Activated CD4-positive, alpha-beta T cell treated with anti-CD3 and anti-CD28 coated beads, Interleukin-2, amount 10 ng/mL, durations not matched to agents 7 days and 5 days (primary cell): ENCODE data around the gene MACROD2. TPM values are rescaled to one million over a fixed set of nuclear protein-coding genes. Genes with fewer than 3 reads are reported as not detected.

Source experiments
- CTCF ChIA-PET: fragments of 350-600 bp; sonication (Branson Sonifier 250); formaldehyde crosslinking; loops from one replicate; lab custom pipeline; 2021; ENCODE audit warnings: antibody characterized with exemption; lab: Charles Lee
- POLR2A ChIA-PET: fragments of 350-600 bp; sonication (Branson Sonifier 250); formaldehyde crosslinking; loops from one replicate; lab custom pipeline; 2021; ENCODE audit warnings: antibody characterized with exemption; lab: Charles Lee
- DNase-seq: peaks from one replicate; pipeline ENCODE4 v3.0.0-alpha.2; 2020
- H3K27ac Mint-ChIP-seq: one replicate; pipeline ENCODE4 v1.8.0; 2021; ENCODE audit warnings: mild to moderate bottlenecking, moderate library complexity, mixed read lengths
- H3K27me3 Mint-ChIP-seq: one replicate; pipeline ENCODE4 v1.8.0; 2021; ENCODE audit warnings: mixed read lengths
- H3K36me3 Mint-ChIP-seq: one replicate; pipeline ENCODE4 v1.8.0; 2021; ENCODE audit warnings: low read depth, mixed read lengths
- H3K4me1 Mint-ChIP-seq: one replicate; pipeline ENCODE4 v1.8.0; 2021; ENCODE audit warnings: mixed read lengths
- H3K4me3 Mint-ChIP-seq: one replicate; pipeline ENCODE4 v1.8.0; 2021; ENCODE audit warnings: mild to moderate bottlenecking, moderate library complexity, mixed read lengths
- H3K9me3 Mint-ChIP-seq: one replicate; pipeline ENCODE4 v1.8.0; 2021; ENCODE audit warnings: mixed read lengths
- total RNA-seq, 2 experiments: library from RNA; stranded (reverse); gene quantifications; one replicate each; pipeline ENCODE4 v1.2.3, GENCODE V29; 2021

MACROD2 gene
- total RNA-seq, 2 experiments from 2014 or later = not detected

DNA sequence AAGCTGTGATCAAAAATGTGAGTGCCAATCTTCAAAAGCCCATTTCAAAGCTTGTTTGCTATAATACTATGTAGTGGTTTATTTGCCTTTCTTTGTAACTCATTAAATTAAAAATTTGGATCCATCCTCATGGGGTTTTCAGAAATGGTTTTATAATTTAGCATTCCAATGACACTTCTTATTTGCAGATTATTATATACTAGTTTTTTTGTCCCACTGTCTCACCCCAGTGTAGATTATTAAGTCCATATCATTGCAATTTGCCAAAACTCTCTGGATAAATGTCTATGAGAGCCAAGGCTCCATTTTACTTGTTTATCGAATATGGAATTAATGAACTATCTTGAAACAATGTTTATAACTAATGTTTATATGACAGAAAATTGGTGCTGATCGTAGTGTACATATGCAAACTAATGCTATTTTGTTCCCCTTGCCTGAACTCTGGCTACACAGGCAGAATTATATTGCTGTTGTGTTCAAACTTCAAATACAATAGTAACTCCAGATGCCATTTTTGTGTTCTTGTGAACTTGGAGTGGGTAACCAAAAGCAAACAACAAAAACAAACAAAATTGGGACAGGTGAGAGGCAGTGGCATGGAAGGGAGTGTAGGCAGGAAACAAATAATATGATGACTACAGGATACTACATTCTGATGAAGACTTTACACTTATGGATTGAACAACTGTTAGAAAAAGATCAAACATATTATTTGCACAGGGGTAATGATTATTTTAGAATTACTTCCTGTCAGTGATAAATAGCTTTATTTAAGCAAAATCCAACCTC, 649.2 kb downstream of the MACROD2 start:
- H3K4me3 Mint-ChIP-seq = no peak overlapping the region
- POLR2A ChIA-PET = no interaction called here
- H3K27ac Mint-ChIP-seq = no peak overlapping the region
- no peaks in the 10 kb centered on the region for H3K36me3 Mint-ChIP-seq
- no peaks in the 10 kb centered on the region for H3K4me1 Mint-ChIP-seq
- CTCF ChIA-PET = no interaction called here
- H3K27me3 Mint-ChIP-seq = no peaks in the 10 kb centered on the region
- no peak for DNase-seq
- H3K9me3 Mint-ChIP-seq = peaks cover 3% of the 10 kb centered on the region

DNA sequence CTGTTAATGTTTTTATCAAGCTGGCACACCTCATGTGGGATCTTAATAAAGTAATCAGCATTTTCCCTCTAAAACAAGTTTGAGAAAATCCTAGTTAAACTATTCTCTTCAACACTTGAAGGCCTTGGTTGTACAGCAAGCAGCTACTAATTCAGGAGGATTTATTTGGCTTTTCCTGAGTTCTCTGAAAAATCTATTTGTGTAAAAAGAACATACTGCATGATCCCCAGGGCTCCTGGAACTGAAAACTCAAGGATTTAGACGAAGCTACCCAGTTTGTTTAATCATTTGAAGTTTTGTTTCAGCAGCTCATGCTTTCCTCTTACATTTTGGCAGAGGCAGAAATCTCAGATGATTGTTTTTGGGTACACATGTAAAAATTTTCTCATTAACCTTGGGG, 651.7 kb downstream of the MACROD2 start:
- Mint-ChIP-seq H3K27ac (no peak overlapping the region), H3K4me1 (no peaks in the 10 kb centered on the region), H3K9me3 (no peaks in the 10 kb centered on the region), H3K36me3 (no peaks in the 10 kb centered on the region), H3K4me3 (no peak overlapping the region), H3K27me3 (no peaks in the 10 kb centered on the region)
- POLR2A ChIA-PET = no interaction called here
- CTCF ChIA-PET = interaction anchor here (1.5 kb wide), 1 partner anchor 9 kb away, joined by 3 read pairs; no protein-coding TSS in a partner anchor
- no peak for DNase-seq

DNA sequence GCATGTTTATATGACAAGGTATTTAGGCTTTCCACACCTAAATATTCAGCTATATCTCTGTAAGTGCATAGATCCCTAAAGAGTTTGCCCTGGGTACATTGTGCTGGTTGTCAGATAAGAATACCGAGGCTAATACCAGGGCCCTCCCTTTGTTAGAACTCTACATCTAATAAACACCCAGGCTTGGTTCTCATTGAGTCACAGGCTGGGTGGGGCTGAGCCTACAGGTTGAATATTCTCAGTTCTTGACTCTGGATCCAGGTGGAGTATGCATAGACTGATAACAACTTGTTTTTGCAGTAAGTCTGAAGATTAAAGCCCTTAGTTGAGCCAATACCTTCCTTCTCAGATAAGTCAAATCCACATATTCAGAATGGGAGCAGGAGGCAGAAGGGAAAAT, 654.3 kb downstream of the MACROD2 start:
- no peak for DNase-seq
- POLR2A ChIA-PET = no interaction called here
- H3K9me3 Mint-ChIP-seq = no peaks in the 10 kb centered on the region
- H3K27me3 Mint-ChIP-seq = no peaks in the 10 kb centered on the region
- H3K4me1 Mint-ChIP-seq = no peaks in the 10 kb centered on the region
- H3K4me3 Mint-ChIP-seq = no peak overlapping the region
- no peaks in the 10 kb centered on the region for H3K36me3 Mint-ChIP-seq
- no peak overlapping the region for H3K27ac Mint-ChIP-seq
- CTCF ChIA-PET = no interaction called here

- DNase-seq = no peak
- no peak overlapping the region for H3K27ac Mint-ChIP-seq
- ChIA-PET POLR2A (no interaction called here), CTCF (no interaction called here)
- no peaks in the 10 kb centered on the region for H3K27me3 Mint-ChIP-seq
- H3K4me3 Mint-ChIP-seq = no peak overlapping the region
- peaks cover 3% of the 10 kb centered on the region for H3K9me3 Mint-ChIP-seq
- no peaks in the 10 kb centered on the region for H3K36me3 Mint-ChIP-seq
- H3K4me1 Mint-ChIP-seq = no peaks in the 10 kb centered on the region
These were observed 662.1 kb downstream of the MACROD2 start for GRCh38 chr20:14657266-14658005.

- ChIA-PET CTCF (no interaction called here), POLR2A (no interaction called here)
- Mint-ChIP-seq H3K27ac (no peak overlapping the region), H3K4me1 (no peaks in the 10 kb centered on the region), H3K4me3 (no peak overlapping the region), H3K27me3 (no peaks in the 10 kb centered on the region), H3K36me3 (no peaks in the 10 kb centered on the region), H3K9me3 (peaks cover 2% of the 10 kb centered on the region)
- no peak for DNase-seq
These were observed 668.8 kb downstream of the MACROD2 start for GRCh38 chr20:14664101-14664500.

GRCh38 chr20:14666696-14667095, 671.4 kb downstream of the MACROD2 start:
- Mint-ChIP-seq H3K27me3 (no peaks in the 10 kb centered on the region), H3K36me3 (no peaks in the 10 kb centered on the region), H3K4me1 (no peaks in the 10 kb centered on the region), H3K27ac (no peak overlapping the region), H3K4me3 (no peak overlapping the region), H3K9me3 (peaks cover 2% of the 10 kb centered on the region)
- ChIA-PET POLR2A (no interaction called here), CTCF (no interaction called here)
- no peak for DNase-seq

GRCh38 chr20:14667226-14667625, 671.9 kb downstream of the MACROD2 start:
- no peak for DNase-seq
- H3K36me3 Mint-ChIP-seq = no peaks in the 10 kb centered on the region
- H3K27me3 Mint-ChIP-seq = no peaks in the 10 kb centered on the region
- ChIA-PET CTCF (no interaction called here), POLR2A (no interaction called here)
- H3K9me3 Mint-ChIP-seq = peaks cover 2% of the 10 kb centered on the region
- H3K27ac Mint-ChIP-seq = no peak overlapping the region
- H3K4me3 Mint-ChIP-seq = no peak overlapping the region
- H3K4me1 Mint-ChIP-seq = no peaks in the 10 kb centered on the region

GRCh38 chr20:14672066-14672465, 676.8 kb downstream of the MACROD2 start:
- Mint-ChIP-seq H3K4me3 (no peak overlapping the region), H3K9me3 (peaks cover 3% of the 10 kb centered on the region), H3K27ac (no peak overlapping the region), H3K4me1 (no peaks in the 10 kb centered on the region), H3K36me3 (no peaks in the 10 kb centered on the region), H3K27me3 (no peaks in the 10 kb centered on the region)
- ChIA-PET CTCF (no interaction called here), POLR2A (no interaction called here)
- no peak for DNase-seq

DNA sequence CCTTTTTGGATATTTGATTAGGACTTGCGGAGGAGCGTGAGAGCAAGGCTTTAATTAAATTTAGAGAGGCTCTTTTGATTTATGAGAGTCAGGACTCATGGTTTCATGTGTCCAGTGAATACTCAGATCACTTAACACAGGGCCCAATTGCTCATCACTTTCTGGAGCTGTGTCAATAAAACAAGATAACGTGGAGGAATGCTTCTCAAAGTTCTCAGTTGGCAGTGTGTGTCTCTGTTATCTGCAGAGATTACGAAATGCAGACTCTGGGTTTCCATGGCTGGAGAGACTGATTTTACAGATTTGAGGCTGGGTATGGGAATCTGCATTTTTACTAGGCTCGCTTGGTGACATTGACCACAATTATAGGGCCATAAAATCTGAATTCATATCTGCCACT, 677.8 kb downstream of the MACROD2 start:
- DNase-seq = no peak
- H3K27me3 Mint-ChIP-seq = no peaks in the 10 kb centered on the region
- CTCF ChIA-PET = no interaction called here
- no peaks in the 10 kb centered on the region for H3K4me1 Mint-ChIP-seq
- no peaks in the 10 kb centered on the region for H3K36me3 Mint-ChIP-seq
- H3K9me3 Mint-ChIP-seq = peaks cover 3% of the 10 kb centered on the region
- no peak overlapping the region for H3K27ac Mint-ChIP-seq
- no peak overlapping the region for H3K4me3 Mint-ChIP-seq
- POLR2A ChIA-PET = no interaction called here

DNA sequence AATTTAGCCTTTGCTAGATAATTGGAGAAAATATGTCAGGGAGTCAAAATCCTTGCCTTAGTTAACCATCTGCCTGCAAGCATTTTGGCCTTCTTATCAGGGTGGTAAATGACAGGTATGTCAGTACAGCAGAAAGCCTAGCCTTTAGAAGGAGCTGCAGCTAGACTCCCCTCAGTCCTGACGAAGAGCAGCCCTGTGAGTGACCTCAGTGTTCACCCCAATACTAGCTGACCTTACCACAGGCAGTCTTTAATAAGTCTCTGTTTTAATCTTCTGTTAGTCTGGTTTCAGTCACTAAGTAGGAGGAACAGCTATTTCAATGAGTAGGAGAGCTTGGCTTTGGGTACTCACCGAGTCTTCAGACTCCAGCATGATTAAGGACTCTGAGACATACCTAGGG, 682.1 kb downstream of the MACROD2 start:
- Mint-ChIP-seq H3K27ac (no peak overlapping the region), H3K27me3 (no peaks in the 10 kb centered on the region)
- CTCF ChIA-PET = no interaction called here

GRCh38 chr20:14685183-14685582, 689.9 kb downstream of the MACROD2 start:
- no peak for DNase-seq
- CTCF ChIA-PET = no interaction called here
- H3K36me3 Mint-ChIP-seq = no peaks in the 10 kb centered on the region
- H3K27me3 Mint-ChIP-seq = no peaks in the 10 kb centered on the region
- H3K27ac Mint-ChIP-seq = no peak overlapping the region
- H3K4me3 Mint-ChIP-seq = no peak overlapping the region
- no peaks in the 10 kb centered on the region for H3K4me1 Mint-ChIP-seq
- H3K9me3 Mint-ChIP-seq = no peaks in the 10 kb centered on the region
- POLR2A ChIA-PET = no interaction called here

More for the DNA sequence above, 682.1 kb downstream of the MACROD2 start:
- POLR2A ChIA-PET = no interaction called here
- H3K4me3 Mint-ChIP-seq = no peak overlapping the region
- DNase-seq = no peak
- H3K4me1 Mint-ChIP-seq = no peaks in the 10 kb centered on the region
- H3K36me3 Mint-ChIP-seq = no peaks in the 10 kb centered on the region
- peaks cover 3% of the 10 kb centered on the region for H3K9me3 Mint-ChIP-seq

DNA sequence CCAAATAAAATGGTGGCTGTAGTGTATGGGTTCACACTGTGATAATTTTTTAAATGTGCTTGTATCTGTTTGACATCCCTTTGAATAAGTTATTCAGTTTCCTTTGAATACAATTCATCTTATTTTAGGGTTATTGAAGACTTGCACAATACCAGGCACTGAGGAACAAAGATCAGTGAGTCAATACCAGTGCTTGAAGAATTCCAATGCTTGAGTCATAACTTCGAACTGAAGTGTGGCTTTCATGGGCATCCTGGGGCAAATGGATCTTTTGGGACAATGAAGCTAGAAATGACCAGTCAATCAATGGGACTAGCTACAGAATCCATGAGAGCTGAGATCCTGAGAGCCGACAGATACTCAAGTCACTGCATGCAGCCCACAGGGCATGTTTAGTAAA, 692.0 kb downstream of the MACROD2 start:
- DNase-seq = no peak
- POLR2A ChIA-PET = no interaction called here
- CTCF ChIA-PET = no interaction called here
- H3K9me3 Mint-ChIP-seq = no peaks in the 10 kb centered on the region
- H3K4me3 Mint-ChIP-seq = no peak overlapping the region
- H3K27ac Mint-ChIP-seq = no peak overlapping the region
- H3K4me1 Mint-ChIP-seq = no peaks in the 10 kb centered on the region
- no peaks in the 10 kb centered on the region for H3K36me3 Mint-ChIP-seq
- no peaks in the 10 kb centered on the region for H3K27me3 Mint-ChIP-seq

- POLR2A ChIA-PET = no interaction called here
- no peak for DNase-seq
These were observed 692.7 kb downstream of the MACROD2 start for GRCh38 chr20:14688005-14688404.

More at GRCh38 chr20:14688005-14688404, 692.7 kb downstream of the MACROD2 start:
- no peaks in the 10 kb centered on the region for H3K36me3 Mint-ChIP-seq
- no peak overlapping the region for H3K27ac Mint-ChIP-seq
- CTCF ChIA-PET = no interaction called here
- H3K9me3 Mint-ChIP-seq = no peaks in the 10 kb centered on the region
- no peaks in the 10 kb centered on the region for H3K4me1 Mint-ChIP-seq
- no peak overlapping the region for H3K4me3 Mint-ChIP-seq
- H3K27me3 Mint-ChIP-seq = no peaks in the 10 kb centered on the region
